A549 treated with DMSO at 1 μM for 4 hours (cell line): Measurements from ENCODE around the gene ZBTB8B. TPM values are rescaled to one million over a fixed set of nuclear protein-coding genes. Genes with fewer than 3 reads are reported as not detected.

Source experiments
- total RNA-seq: library from RNA; stranded (reverse); fragments of 200-300 nt; extraction: Qiagen RNA extraction; gene quantifications from 5 replicates; pipeline ENCODE4 v1.2.3, GENCODE V29; 2022; ENCODE audit warnings: low read depth

Gene ZBTB8B
- 0.01 TPM in 2 of 5 replicates, not detected in the others for total RNA-seq

DNA sequence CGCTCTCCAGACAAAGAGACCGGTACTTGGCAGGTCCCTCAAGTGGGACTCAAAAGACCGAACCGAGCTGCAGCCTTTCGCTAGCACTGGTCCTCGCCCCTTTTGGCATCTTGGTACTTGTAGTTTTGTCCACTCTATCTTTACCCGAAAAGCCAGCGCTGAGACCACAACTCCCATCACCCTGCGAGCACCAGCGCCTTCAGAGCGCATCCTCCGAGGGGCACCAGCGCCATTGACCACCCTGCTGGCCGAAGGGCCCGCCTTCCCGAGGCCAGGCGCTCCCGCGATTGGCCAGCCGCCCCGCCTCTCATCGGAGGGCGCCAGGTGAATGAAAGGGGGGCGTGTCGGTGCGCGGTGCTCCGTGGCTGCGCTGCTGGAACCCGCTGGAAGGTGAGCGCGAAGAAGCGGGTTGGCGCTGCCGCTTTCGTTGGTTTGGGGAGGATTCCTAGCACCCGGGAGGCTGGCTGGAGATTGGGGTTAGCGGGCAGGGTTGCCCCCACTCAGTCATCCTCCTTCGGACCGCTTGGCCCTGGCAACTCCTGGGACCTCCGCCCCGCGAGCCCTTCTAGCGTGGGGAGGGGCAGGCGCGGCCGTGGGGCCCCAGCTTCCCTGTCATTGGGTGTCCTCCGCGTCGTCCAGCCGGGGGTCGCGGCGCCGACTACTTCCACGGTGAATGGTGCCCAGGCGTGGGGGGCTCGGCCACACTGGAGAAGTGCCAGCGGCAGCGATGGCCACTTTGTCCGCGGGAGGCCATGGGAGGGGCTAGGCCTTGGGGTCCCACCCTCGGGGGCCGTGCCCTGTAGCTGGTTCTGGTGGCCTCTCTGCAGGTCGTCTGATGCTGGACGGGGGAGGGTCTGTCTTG, at the start of gene ZBTB8B:
Gene ZBTB8B (plus strand): TSS at position 357 of the 862 bp plus-strand sequence. CDS start 5,553 bp downstream, outside the sequence.

Other genes starting within 250 kb of the ZBTB8B start
- 7.8 to 9.7 TPM (median 8.7 TPM) in 5 replicates for gene TMEM234, start 242.7 kb upstream of the ZBTB8B start, total RNA-seq
- 276 to 303 TPM (median 282 TPM) in 5 replicates for gene EIF3I, start 242.7 kb upstream of the ZBTB8B start, total RNA-seq
- 0.63 to 0.89 TPM (median 0.72 TPM) in 5 replicates for gene FAM167B, start 217.8 kb upstream of the ZBTB8B start, total RNA-seq
- 0.07 TPM in 1 of 5 replicates, not detected in the others for gene LCK, start 213.8 kb upstream of the ZBTB8B start, total RNA-seq
- gene HDAC1, start 173.0 kb upstream of the ZBTB8B start, total RNA-seq, result 58.2 to 63.0 TPM (median 61.7 TPM) in 5 replicates
- gene MARCKSL1, start 128.8 kb upstream of the ZBTB8B start, total RNA-seq, result 57.0 to 80.7 TPM (median 72.8 TPM) in 5 replicates
- 1.8 to 5.2 TPM (median 4.0 TPM) in 5 replicates for gene FAM229A, start 102.6 kb upstream of the ZBTB8B start, total RNA-seq
- gene TSSK3, start 102.5 kb upstream of the ZBTB8B start, total RNA-seq, result 0.09 to 0.37 TPM in 2 of 5 replicates, not detected in the others
- 19.5 to 22.7 TPM (median 21.8 TPM) in 5 replicates for gene BSDC1, start 70.6 kb upstream of the ZBTB8B start, total RNA-seq
- 2.9 to 4.6 TPM (median 4.0 TPM) in 5 replicates for gene ZBTB8A, start 74.4 kb downstream of the ZBTB8B start, total RNA-seq
- 35.6 to 52.3 TPM (median 38.9 TPM) in 5 replicates for gene ZBTB8OS, start 185.5 kb downstream of the ZBTB8B start, total RNA-seq
- gene RBBP4, start 186.1 kb downstream of the ZBTB8B start, total RNA-seq, result 77.1 to 92.4 TPM (median 86.5 TPM) in 5 replicates
- 9.6 to 16.2 TPM (median 10.9 TPM) in 5 replicates for gene SYNC, start 237.7 kb downstream of the ZBTB8B start, total RNA-seq